WI38 (cell line): ENCODE results near the gene TUBA1A.

ENCODE experiments used
- H3K4me3 ChIP-seq: 2 replicates; pipeline ENCODE4 v1.5.1; 2011; ENCODE audit warnings: low read depth, mild to moderate bottlenecking, control low read depth, low read length
- TF ChIP-seq, protein P1 (sequence below): IDR thresholded peaks from 2 replicates; pipeline ENCODE4 v1.5.1; 2012; ENCODE audit warnings: low read depth, mild to moderate bottlenecking, control low read depth, low read length

TUBA1A gene

DNA sequence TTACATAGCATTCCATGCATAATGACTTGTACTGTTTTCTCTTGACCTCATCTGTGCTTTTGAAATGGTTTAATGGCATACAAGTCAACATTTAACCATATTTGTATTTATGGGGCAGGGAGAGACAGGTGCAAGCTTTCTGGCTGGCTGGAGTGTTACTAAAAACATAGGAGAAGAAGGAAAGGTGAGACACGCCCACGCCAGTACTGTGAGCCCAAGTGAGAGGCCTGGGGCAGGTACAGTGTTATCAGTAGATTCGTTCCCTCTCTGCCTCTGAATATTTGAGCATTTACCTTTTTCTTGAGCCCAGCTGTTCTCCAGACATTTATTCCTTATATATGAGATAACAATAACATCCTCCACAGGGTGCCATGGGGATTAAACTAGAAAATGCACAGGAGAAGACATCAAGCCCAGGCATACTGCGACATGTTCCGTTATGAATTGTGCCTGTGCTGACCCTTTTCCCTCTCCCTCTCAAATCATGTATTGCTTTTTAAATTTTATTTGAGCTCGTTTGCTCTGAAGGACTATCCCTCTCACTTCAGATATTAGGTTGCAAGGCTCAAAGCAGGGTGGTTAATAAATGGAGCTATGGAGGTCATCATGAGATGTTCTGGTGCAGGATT, 41.4 kb upstream of the TUBA1A start:
- no peak overlapping the region for H3K4me3 ChIP-seq
- TF ChIP-seq, protein P1, sequence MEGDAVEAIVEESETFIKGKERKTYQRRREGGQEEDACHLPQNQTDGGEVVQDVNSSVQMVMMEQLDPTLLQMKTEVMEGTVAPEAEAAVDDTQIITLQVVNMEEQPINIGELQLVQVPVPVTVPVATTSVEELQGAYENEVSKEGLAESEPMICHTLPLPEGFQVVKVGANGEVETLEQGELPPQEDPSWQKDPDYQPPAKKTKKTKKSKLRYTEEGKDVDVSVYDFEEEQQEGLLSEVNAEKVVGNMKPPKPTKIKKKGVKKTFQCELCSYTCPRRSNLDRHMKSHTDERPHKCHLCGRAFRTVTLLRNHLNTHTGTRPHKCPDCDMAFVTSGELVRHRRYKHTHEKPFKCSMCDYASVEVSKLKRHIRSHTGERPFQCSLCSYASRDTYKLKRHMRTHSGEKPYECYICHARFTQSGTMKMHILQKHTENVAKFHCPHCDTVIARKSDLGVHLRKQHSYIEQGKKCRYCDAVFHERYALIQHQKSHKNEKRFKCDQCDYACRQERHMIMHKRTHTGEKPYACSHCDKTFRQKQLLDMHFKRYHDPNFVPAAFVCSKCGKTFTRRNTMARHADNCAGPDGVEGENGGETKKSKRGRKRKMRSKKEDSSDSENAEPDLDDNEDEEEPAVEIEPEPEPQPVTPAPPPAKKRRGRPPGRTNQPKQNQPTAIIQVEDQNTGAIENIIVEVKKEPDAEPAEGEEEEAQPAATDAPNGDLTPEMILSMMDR = no peak

GRCh38 chr12:49228653-49229052, 39.8 kb upstream of the TUBA1A start:
- TF ChIP-seq, protein P1 = no peak

GRCh38 chr12:49227713-49228112, 38.8 kb upstream of the TUBA1A start:
- no peak overlapping the region for H3K4me3 ChIP-seq
- TF ChIP-seq, protein P1 = no peak

More at GRCh38 chr12:49228653-49229052, 39.8 kb upstream of the TUBA1A start:
- no peak overlapping the region for H3K4me3 ChIP-seq

- TF ChIP-seq, protein P1 = peak; percentile 18; the same call in 1 of the 2 replicates
- no peak overlapping the region for H3K4me3 ChIP-seq
Measured at GRCh38 chr12:49225576-49226166, 36.8 kb upstream of the TUBA1A start.

DNA sequence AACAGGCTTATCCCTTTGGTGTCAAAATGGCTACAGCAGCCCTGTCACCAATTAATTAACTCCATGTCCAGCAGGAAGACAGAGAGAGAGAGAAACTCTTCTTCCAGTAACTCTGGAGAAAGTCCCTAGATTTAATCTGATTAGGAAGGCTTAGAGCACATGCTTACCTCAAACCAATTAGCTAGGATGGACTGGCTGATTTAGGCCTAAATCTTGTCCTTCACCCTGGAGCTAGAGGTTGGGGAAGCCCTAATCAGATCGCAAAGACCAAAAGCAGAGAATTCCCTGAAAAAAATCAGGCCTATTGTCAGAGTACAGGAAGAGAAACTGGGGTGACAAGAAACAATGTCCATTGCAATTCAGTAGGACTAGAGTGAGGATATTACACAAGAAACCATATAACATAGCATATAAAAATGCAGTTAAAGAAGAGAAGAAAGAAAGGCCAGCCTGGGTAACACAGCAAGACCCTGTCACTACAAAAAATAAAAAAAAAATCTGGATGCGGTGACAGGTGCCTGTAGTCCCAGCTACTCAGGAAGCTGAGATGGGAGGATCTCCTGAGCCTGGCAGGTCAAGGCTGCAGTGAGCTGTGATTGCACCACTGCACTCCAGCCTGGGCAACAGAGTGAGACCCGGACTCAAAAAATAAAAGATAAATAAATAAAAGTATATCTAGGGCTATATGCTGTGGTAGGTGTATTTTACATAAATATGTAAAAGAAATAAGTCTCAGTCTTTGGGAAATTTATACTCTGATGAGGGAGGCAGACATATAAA, 34.9 kb upstream of the TUBA1A start:
- TF ChIP-seq, protein P1 = no peak

GRCh38 chr12:49223122-49223521, 34.2 kb upstream of the TUBA1A start:
- TF ChIP-seq, protein P1 = no peak
- no peak overlapping the region for H3K4me3 ChIP-seq

More for the DNA sequence above, 34.9 kb upstream of the TUBA1A start:
- H3K4me3 ChIP-seq = no peak overlapping the region

GRCh38 chr12:49220972-49221371, 32.1 kb upstream of the TUBA1A start:
- TF ChIP-seq, protein P1 = no peak
- H3K4me3 ChIP-seq = no peak overlapping the region
